Measurements from ENCODE around the gene ADAMTS13.
"Not testable (repeated sequence)": the region's sequence is repeated elsewhere in the genome, so short reads cannot be mapped to it uniquely, and the experiment has no call there.

The ADAMTS13 gene

DNA sequence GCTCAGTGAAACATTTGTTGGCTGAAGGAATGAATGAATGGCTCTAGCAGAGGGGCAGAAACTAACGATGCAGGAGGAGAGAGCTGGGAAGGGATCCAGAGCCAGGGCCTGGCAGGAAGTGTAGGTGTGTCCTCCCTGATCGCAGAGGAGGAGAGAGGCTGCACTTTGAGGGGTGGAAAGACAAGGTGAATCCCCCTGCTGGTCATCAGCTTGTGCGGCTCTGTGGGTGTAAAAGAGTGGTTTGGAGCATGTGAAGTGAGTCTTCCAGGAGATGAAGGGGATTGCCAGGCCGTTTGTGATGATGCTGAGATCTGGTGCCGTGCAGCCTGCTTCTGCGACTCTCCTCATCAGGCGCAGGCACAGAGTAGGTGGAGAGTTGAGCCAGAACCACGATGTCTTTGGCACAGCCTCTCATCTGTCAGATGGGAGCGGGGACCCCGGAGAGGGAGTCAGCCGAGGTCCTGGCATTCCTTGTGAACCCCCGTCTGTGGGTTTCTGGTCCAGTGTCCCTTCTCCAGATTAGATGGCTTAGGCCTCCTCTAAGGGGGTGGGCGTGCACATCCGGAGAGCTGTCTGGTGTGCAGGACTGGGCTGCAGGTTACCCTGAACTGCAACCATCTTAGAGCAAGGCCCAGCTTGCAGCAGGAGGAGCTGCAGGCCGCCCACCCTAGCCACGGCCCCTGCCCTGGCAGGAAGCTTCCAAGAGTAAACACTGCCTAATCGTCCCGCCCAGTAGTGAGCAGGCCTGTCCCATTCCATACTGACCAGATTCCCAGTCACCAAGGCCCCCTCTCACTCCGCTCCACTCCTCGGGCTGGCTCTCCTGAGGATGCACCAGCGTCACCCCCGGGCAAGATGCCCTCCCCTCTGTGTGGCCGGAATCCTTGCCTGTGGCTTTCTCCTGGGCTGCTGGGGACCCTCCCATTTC lies at the start of gene ADAMTS13:
ADAMTS13 (plus strand) TSS at position 753 of the 928 bp plus-strand sequence; CDS start at position 830, 77 bp downstream.
- DNase-seq: no peak

DNA sequence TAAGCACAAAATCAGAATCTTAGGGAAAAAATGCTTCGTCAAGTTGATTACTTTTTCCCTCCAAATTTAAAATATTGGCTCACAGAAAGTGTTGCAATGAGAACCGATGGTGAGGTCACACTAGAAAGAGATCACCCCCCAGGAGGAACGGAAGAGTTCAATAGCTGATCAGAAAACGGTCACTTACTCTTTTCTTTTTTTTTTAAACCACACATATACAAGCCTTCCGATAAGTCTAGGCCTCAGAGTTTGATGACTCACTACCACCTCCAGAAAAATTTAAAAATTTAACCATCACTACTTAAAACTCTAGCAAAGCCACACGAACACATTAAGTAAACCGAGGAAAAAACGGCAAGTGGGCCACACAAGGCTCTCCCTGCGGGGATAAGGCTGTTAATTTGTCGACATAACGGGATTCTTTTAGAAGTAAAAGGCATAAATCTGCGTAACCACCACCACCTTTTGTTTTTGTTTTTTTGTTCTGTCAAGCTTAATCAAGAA lies 47.5 kb upstream of the ADAMTS13 start:
- DNase-seq: no peak

DNA sequence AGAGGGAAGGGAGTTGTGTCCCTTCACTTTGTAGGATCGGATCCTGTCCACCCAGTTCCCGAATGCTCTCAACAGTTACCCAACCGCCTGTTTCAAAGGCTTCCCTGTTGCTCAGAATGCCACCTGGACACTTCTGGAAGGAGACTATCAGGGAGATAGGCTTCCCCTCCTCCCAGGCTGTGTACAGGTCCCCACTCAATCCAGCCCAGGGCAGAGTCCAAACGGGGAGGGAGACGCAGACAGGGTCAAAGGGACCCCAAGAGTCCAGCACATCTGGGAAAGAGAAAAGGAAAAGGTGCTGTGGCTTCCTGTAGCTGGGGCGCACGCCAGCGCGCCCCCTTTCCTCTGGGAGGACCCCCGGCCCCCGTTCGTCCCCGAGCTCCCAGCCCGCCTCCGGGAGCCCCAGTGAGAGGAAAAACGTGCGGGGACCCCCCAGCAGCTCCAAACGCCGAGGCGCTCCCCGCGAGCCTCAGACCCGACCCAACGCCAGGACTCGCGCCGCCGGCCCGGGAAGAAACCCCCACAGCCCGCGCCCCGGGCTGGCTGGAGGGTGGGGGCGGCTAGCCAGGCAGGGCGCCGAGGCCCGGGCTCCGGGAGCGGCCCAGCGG lies 46.9 kb upstream of the ADAMTS13 start:
- DNase-seq: peak in 1 of 2 experiments; percentile 62

DNA sequence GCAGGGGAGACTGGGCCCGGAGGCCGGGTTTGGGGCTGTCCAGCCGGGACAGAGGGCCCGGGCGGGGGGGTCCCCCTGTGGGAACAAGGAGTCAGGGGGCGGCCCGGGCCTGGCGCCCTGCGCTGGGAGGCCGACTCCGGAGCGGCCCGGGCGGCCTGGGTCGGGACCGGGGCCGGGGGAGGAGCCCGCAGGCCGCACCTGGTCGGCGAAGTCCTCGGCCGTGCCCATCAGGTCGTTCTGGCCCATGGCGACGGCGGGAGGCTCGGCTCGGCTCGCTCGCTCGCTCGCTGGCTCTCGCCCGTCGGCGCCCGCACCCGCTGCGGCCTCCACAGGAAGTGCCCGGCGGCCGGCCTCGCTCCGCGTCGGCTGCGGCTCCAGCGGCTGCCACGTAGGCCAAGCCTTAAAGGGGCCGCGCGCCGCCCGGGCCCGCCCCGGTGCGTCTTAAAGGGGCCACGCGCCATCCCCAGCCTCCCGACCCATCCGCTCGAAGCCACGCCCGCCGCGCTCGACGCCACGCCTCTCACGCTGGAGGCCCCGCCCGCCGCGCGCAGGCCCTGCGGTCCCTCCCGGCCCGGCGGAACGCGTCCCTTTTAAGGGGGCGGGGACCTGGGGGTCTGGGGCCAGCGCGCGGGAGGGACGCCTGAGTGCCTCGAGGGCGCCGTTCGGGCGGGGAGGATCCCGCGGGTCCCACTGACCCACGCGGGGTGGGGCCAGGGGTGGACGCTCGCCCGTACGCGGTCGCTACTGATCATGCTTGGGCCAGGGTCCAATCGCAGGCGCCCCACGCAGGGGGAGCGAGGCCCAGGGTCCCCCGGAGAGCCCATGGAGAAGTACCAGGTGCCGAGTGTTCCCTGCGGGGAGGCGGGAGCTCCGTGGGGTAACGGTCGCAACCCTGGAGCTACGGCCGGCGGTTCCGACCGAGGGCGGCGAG lies 46.2 kb upstream of the ADAMTS13 start, which contains the start of the genes STKLD1 and SURF4:
STKLD1 (plus strand) TSS at position 643 of the 931 bp plus-strand sequence; CDS start at position 751, 108 bp downstream.
SURF4 (minus strand) TSS at position 337 of the 931 bp plus-strand sequence; CDS start at position 246, 91 bp downstream.
- peak; percentile 96 for DNase-seq

DNA sequence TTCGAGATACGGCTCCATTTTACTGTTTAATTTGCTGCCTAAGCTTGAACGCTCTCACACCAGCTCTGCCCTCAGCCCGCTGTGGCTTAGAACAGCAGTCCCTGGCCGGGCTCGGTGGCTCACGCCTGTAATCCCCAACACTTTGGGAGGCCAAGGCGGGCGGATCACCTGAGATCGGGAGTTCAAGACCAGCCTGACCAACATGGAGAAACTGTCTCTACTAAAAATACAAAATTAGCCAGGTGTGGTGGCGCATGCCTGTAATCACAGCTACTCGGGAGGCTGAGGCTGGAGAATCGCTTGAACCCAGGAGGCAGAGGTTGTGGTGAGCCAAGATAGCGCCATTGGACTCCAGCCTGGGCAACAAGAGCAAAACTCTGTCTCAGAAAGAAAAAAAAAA lies 44.9 kb upstream of the ADAMTS13 start:
- DNase-seq: not testable (repeated sequence)

DNA sequence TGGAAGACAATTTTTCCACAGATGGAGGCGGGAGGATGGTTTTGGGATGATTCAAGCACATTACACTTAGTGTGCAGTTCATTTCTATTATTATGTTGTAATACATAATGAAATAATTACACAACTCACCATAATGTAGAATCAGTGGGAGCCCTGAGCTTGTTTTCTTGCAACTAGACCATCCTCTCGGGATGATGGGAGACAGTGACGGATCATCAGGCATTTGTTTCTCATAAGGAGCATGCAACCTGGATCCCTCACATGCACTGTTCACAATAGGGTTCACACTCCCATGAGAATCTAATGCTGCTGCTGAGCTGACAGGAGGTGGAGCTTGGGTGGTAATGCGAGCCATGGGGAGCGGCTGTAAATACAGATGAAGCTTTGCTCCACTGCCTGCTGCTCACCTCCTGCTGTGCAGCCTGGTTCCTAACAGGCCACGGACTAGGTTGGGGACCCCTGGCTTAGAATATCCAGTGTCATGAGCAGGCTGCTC lies 44.4 kb upstream of the ADAMTS13 start:
- DNase-seq: peak; percentile 31 to 79

DNA sequence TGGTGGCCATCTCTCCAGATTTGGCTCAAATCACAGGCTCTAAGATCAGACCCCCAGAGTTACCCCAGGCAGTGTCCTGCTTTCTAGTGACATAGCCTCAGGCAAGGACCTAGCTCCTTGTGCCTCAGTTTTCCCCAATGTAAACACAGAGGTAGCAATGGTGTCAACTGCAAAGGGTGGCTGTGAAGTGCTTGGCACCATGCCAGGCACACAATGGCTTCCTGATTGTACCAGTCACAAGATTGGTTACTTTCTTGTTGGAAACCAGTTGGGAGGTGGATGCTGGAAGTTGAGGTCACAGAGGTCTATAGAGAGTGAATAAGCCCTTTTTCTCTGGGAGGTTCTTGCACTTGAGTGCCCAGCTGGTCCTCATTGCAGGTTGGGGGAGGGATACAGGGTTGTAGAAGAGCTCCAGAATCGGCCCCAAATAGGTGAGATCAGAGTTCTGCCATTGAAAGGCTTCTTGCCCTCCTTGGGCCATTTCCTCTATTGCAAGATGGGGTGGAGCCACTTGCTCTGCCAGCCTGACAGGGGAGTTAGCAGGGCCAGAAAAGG lies 43.7 kb upstream of the ADAMTS13 start:
- DNase-seq: no peak

DNA sequence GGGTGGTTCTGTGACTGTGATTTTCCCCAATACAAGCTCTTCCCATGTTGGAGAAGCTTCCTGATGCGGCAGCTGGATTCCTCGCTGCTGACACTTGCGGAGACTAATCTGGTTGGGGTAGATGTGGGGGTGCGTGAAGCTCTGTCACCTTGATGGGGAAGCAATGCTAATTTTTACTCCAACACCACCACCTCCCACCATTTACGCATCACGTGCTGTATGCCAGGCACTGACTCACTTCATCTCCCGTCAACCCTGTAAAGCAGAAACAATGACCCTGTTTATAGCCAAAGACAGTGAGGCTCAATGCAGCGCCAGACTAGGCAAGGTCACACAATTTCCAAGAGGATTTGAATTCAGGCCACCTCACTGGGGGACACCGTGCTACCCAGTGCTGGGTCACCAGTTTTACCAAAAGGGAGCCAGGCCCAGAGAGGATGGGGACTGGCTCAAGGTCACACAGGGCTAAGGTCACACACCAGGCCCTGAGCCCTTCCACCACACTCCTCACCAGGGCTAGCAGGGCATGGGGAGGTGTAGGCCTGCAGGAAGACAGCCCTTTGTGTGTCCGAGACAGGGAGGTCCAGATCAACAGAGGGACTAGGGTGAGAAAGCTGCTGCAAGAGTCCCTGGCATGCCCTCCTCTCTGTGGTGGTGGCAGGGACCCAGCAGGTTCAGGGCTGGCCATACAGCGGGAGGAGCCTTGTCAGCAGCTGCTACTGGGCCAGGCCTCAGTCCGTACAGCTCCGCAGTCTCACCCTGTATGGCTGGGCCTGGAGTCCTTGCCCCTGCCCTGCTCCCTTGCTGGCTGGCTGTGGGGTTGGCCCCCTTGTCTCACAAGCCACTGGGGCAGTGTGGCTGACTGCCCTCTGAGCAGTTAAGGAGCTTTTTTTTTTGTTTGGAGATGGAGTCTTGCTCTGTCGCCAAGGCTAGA lies 42.7 kb upstream of the ADAMTS13 start:
- DNase-seq: no peak

DNA sequence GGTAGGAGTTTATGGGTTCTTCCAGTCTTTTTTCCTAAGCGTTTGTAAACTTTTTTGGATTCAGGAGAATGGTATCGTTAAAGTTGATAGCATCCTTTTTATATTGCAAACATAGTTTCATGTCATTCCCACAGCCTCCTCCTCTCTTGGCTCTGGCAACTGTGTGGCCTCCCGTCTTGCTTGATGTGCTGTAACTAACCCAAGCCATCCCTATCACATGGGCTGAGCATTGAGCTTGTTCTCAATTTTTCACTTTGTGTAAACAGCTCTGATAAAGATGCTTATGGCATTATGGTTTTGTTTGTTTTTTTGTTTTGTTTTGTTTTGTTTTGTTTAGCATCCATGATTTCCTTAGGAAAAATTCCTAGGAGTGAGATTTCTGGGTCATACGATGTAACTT lies 41.4 kb upstream of the ADAMTS13 start:
- no peak for DNase-seq

DNA sequence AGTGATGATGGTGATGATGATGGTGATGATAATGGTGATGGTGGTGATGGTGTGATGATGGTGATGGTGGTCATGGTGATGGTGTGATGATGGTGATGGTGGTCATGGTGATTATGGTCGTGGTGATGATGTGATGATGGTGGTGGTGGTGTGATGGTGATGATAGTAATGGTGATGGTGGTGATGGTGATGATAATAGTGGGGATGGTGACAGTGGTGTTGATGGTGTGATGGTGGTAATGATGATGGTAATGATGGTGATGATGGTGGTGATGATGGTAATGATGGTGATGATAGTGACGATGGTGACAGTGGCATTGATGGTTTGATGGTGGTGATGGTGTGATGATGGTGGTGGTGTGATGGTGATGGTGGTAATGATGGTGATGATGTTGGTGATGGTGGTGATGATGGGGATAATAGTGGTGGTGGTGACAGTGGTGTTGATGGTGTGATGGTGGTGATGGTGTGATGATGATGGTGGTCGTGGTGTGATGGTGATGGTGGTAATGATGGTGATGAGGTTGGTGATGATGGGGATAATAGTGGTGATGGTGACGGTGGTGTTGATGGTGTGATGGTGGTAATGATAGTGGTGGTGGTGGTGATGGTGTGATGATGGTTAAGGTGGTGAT lies 39.5 kb upstream of the ADAMTS13 start:
- no peak for DNase-seq

DNA sequence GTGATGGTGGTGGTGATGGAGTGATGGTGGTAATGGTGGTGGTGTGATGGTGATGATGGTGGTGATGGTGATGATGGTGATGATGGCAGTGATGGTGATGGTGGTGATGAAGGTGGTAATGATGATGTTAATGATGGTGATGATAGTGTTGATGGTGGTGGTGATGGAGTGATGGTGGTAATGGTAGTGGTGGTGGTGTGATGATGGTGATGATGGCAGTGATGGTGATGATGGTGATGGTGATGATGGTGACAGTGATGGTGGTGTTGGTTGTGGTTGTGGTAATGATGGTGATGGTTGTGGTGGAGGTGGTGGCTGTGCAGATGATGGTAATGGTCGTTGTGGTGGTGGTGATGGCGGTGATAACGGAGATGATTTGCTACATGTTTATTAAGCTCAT lies 38.7 kb upstream of the ADAMTS13 start:
- DNase-seq: no peak

DNA sequence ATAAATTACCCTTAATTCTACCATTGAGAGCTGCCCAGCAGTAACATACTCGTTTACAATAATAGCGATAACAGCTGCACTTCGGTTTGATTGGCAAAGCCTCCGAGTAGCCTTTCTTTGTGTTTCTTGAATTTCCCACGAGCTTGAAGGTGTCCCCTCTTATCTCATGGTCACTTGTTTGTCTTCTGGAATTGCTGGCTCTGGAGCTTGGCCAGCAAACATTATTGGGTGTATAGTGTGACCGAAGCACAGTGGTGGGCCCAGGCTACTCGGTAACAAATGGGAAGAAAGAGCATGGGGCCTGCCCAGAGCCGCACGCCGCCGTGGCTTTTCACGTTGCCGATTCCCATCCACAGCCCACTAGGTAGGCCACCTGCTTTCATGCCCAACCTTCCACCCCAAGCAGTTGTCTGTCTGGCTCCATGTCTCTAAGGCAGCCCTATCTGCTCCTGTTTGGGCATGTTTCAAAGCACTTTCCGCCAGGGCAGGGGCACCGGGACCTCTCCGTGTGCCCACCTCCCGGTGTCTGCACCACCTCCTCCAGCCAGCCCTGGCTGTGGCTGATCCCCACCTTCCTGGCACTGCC lies 37.3 kb upstream of the ADAMTS13 start:
- no peak for DNase-seq

DNA sequence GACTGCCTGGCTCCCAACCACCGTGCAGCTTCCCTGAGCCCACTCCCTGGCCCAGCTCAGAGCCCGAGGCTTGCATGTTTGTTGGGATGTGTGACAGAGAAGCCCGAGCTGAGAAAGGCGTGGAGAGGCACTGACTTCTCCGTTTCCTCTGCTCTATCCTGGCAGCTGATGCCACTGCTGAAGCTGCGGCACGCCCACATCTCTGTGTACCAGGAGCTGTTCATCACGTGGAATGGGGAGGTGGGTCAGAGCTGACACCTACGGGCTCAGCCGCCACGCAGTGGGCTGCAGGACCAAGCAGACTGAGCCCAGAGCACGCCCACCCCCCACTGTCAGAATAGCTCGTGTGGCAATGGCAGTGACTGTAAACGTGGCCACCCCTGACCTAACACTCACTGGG lies 36.7 kb upstream of the ADAMTS13 start:
- DNase-seq: no peak

DNA sequence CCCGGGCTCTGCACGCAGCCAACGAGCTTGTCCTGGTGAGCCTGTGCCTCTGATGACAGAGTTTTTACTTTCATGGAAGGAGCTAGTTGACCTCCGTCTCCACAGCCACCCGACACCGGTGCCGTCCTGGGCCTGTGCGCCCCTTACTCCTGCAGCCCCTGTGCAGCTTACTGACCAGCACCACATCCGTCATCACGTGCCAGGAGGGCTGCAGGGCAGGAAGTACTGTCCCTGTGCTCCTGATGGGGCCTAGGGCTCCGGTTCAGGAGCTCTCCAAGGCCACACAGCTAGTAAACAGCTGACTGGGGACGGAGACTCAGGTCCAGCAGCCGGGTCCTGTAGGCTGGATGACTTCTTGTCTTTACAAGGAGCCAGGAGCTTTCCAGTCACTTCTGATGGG lies 35.8 kb upstream of the ADAMTS13 start:
- no peak for DNase-seq

DNA sequence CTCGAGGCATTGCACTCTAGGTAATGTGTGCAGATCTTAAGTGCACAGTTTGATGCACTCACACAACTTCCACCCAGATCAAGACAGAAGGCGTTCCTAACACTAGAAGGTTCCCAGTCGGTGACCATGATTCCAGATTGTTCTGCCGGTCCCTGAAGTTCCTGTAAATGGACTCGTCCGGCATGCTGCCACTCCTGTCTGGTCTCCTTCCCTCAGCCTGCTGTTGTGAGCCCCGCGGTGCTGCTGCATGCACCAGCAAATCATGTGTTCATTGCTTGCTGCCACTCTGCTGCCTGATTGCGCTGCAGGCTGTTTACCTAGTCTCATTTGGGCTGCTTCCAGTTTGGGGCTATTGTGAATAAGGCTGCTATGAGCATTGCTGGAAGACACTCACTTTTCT lies 34.5 kb upstream of the ADAMTS13 start:
- peak in 1 of 2 experiments; percentile 19 for DNase-seq

DNA sequence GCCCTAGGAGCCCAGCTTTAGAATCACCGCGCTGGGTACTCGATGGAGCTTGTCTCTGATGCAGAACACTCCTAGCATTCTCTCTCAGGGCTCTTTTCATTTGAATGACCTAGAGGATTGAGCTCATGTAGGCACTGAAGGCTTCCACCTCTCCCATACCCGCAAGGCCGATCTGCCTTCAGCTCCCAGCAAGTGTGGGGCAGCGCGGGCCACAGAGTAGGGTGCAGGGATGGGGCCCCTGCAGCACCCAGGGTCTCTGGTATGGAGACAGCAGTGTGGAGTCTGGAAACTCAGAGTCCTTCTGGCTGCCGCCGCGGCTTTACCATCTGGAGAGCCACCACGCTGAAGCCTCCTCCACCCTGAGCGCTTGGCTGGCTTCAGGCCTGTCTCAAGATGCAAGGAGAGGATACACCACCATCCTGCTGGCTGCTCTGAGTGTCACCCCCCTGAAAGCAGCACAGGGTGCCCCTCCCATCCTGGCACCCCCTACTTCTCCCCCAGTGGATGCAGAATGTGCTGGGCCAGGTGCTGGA lies 33.1 kb upstream of the ADAMTS13 start:
- DNase-seq: no peak

DNA sequence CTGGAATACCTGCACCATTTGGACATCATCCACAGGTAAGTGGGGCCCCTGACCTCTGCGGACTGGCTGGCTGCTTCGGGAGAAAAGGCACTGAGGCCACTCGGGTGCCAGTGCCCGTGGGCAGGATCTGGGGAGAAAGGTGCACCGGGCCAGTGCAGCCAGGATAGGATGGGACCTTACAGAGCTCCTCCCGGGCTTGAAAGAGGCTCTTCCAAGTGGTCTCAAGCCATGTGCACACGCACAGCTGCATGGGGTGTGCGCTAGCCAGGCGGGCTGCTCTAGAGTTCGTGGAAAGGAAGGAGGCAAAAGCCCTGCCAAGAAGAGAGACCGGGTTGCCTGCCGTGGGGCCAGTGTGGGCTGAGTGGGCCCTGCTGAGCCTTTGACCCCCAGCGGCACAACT lies 32.6 kb upstream of the ADAMTS13 start:
- DNase-seq: no peak

DNA sequence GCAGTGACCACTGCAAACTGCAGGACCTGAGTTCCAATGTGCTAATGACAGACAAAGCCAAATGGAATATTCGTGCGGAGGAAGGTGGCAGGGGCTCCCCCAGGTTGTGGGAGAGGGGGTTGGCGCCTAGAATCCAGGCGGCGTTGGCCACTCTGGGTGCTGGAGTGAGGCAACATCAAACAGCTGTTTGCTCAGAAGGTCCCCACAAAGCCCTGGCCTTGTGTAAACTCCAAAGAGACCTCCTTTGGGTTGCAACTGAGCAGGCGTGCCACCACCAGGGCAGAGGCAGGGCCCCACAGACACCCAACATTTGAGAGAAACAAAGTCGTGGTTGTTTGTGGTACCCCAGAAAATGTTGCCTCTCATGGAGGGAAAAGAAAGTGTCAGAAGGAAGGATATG lies 31.5 kb upstream of the ADAMTS13 start:
- no peak for DNase-seq

DNA sequence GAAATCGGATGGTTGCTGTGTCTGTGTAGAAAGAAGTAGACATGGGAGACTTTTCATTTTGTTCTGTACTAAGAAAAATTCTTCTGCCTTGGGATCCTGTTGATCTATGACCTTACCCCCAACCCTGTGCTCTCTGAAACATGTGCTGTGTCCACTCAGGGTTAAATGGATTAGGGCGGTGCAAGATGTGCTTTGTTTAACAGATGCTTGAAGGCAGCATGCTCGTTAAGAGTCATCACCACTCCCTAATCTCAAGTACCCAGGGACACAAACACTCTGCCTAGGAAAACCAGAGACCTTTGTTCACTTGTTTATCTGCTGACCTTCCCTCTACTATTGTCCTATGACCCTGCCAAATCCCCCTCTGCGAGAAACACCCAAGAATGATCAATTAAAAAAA lies 30.7 kb upstream of the ADAMTS13 start:
- DNase-seq: not testable (repeated sequence)

DNA sequence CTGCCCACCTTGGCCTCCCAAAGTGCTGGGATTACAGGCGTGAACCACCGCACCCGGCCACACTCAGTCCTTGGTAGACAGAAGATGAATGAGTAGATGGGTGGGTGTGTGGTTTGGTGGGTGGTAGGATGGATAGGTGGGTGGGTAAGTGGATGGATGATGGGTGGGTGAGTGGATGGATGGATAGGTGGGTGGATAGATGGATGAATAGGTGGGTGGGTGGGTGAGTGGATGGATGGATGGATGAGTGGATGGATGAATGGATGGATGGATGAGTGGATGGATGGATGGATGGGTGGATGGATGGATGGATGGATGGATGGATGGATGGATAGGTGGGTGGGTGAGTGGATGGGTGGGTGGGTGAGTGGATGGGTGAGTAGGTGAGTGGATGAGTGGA lies 29.9 kb upstream of the ADAMTS13 start:
- not testable (repeated sequence) for DNase-seq
